Measurements from ENCODE around the gene ZFYVE28.

ZFYVE28 gene

DNA sequence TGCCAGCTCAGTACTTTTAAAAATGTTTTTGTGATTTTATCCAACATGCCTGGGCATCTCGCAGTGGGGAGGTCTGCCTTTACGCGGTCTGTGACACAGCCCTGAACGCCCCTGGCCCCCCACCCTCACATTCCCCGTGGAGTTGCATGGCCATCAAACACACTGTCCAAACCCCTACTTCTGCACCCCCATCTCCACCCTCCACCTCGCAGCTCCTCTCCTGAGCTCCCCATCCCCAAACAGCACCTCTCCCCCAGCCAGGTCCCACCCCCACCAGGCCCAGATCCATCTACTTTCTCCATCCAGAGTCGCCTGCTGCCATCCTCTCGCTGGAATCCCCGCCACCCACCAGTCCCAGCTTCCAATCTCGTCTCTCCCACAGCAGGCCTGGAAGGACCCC lies 9.5 kb downstream of the ZFYVE28 start:
- TF ChIP-seq NFIC (IDR thresholded peaks at IDR 0.05) = no peak
- TF ChIP-seq, protein P1, sequence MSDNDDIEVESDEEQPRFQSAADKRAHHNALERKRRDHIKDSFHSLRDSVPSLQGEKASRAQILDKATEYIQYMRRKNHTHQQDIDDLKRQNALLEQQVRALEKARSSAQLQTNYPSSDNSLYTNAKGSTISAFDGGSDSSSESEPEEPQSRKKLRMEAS (IDR thresholded peaks at IDR 0.05) = no peak
- TF ChIP-seq RAD21 (IDR thresholded peaks at IDR 0.05; ENCODE audit: low read depth) = no peak
- TF ChIP-seq EGR1 (IDR thresholded peaks at IDR 0.05) = no peak
- TF ChIP-seq, protein P2, sequence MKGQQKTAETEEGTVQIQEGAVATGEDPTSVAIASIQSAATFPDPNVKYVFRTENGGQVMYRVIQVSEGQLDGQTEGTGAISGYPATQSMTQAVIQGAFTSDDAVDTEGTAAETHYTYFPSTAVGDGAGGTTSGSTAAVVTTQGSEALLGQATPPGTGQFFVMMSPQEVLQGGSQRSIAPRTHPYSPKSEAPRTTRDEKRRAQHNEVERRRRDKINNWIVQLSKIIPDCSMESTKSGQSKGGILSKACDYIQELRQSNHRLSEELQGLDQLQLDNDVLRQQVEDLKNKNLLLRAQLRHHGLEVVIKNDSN (IDR thresholded peaks at IDR 0.05) = no peak
- no peak for TF ChIP-seq FOXM1 (IDR thresholded peaks at IDR 0.05; ENCODE audit: borderline replicate concordance, low read depth)
- TF ChIP-seq, protein P3, sequence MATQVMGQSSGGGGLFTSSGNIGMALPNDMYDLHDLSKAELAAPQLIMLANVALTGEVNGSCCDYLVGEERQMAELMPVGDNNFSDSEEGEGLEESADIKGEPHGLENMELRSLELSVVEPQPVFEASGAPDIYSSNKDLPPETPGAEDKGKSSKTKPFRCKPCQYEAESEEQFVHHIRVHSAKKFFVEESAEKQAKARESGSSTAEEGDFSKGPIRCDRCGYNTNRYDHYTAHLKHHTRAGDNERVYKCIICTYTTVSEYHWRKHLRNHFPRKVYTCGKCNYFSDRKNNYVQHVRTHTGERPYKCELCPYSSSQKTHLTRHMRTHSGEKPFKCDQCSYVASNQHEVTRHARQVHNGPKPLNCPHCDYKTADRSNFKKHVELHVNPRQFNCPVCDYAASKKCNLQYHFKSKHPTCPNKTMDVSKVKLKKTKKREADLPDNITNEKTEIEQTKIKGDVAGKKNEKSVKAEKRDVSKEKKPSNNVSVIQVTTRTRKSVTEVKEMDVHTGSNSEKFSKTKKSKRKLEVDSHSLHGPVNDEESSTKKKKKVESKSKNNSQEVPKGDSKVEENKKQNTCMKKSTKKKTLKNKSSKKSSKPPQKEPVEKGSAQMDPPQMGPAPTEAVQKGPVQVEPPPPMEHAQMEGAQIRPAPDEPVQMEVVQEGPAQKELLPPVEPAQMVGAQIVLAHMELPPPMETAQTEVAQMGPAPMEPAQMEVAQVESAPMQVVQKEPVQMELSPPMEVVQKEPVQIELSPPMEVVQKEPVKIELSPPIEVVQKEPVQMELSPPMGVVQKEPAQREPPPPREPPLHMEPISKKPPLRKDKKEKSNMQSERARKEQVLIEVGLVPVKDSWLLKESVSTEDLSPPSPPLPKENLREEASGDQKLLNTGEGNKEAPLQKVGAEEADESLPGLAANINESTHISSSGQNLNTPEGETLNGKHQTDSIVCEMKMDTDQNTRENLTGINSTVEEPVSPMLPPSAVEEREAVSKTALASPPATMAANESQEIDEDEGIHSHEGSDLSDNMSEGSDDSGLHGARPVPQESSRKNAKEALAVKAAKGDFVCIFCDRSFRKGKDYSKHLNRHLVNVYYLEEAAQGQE (IDR thresholded peaks at IDR 0.05; ENCODE audit: low read depth) = no peak
- TF ChIP-seq TCF12 (IDR thresholded peaks at IDR 0.05; ENCODE audit: low read depth) = no peak
- no peak for TF ChIP-seq CREB1 (IDR thresholded peaks at IDR 0.05; ENCODE audit: low read depth)
- no peak for TF ChIP-seq TEAD4 (IDR thresholded peaks at IDR 0.05)
- TF ChIP-seq TAF1 (IDR thresholded peaks at IDR 0.05; ENCODE audit: low read depth) = no peak
- no peak for TF ChIP-seq ZBTB7A (IDR thresholded peaks at IDR 0.05; ENCODE audit: low read depth)
- no peak for TF ChIP-seq CEBPB (IDR thresholded peaks at IDR 0.05)
- no peak for TF ChIP-seq EP300 (IDR thresholded peaks at IDR 0.05; ENCODE audit: borderline replicate concordance)
- TF ChIP-seq YY1 (IDR thresholded peaks at IDR 0.05; ENCODE audit: low read depth) = no peak

DNA sequence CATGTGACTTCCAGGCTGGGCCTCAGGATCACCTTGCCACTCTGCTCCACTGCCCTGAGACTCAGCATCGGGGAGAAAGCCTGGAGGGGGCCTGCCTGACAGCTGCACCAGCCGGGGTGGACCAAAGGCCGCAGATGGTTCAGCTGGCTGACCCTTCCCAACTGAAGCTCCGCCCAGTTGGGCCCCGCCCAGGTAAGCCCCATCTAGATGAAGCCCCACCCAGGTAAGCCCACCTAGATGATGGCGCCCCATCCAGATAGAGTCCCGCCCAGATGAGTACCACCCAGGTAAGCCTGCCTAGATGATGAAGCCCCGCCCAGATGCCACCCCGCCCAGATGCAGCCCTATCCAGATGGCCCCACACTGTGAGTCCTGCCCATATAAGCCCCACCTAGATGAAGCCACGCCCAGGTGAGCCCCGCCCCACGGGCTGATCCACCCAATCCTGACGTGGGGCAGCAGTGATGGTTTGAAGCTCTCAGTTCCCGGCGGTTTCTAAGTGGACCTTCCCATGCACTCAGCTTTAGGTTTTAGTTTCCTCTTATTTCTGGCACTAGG lies 10.0 kb downstream of the ZFYVE28 start:
- TF ChIP-seq CEBPB (IDR thresholded peaks at IDR 0.05) = no peak
- no peak for TF ChIP-seq TCF12 (IDR thresholded peaks at IDR 0.05; ENCODE audit: low read depth)
- TF ChIP-seq, protein P2 (IDR thresholded peaks at IDR 0.05) = no peak
- TF ChIP-seq RAD21 (IDR thresholded peaks at IDR 0.05; ENCODE audit: low read depth) = no peak
- no peak for TF ChIP-seq EP300 (IDR thresholded peaks at IDR 0.05; ENCODE audit: borderline replicate concordance)
- TF ChIP-seq, protein P1 (IDR thresholded peaks at IDR 0.05) = no peak
- TF ChIP-seq NFIC (IDR thresholded peaks at IDR 0.05) = no peak
- TF ChIP-seq FOXM1 (IDR thresholded peaks at IDR 0.05; ENCODE audit: borderline replicate concordance, low read depth) = no peak

DNA sequence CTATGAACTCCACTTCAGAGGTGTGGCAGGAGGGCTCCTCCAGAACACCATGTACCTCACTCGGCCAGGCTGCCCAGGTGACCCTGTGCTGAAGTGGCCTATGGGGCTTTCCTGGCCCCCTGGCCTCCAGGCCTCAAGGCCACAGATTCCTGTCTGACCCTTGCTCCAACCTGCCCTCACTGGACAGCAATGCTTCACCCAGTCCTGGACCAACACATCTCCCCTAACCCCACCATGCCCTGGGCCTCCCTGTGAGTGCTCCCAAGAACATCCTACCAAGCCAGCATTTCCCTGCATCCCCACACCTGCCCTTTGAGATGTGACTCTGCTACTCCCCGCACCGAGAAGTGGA lies 10.5 kb downstream of the ZFYVE28 start:
- TF ChIP-seq EGR1 (IDR thresholded peaks at IDR 0.05) (no peak), TAF1 (IDR thresholded peaks at IDR 0.05; ENCODE audit: low read depth) (no peak)

DNA sequence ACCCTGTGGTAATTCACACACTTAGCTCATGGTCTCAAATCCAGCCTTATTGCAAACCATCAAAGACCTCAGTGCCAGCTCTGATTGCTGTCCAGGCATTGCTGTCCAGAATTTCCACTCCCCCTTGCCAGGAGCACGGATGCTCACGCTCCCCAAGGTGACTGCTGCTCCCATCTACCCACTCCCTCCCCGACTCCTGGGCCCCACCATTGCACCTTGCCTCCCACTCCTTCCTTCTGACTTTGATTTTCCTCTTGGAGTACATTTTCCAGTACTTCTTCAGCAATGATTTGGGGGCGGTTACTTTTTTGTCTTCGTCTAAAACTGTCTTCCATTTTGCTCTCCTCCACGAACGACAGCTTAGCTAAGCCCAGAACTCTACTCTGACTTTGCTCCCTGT lies 11.5 kb downstream of the ZFYVE28 start:
- TF ChIP-seq YY1 (IDR thresholded peaks at IDR 0.05; ENCODE audit: low read depth) = no peak
- TF ChIP-seq, protein P1 (IDR thresholded peaks at IDR 0.05) = no peak
- no peak for TF ChIP-seq TCF12 (IDR thresholded peaks at IDR 0.05; ENCODE audit: low read depth)
- TF ChIP-seq TAF1 (IDR thresholded peaks at IDR 0.05; ENCODE audit: low read depth) = no peak
- TF ChIP-seq, protein P2 (IDR thresholded peaks at IDR 0.05) = no peak
- no peak for TF ChIP-seq CEBPB (IDR thresholded peaks at IDR 0.05)
- no peak for TF ChIP-seq ZBTB7A (IDR thresholded peaks at IDR 0.05; ENCODE audit: low read depth)
- TF ChIP-seq, protein P3 (IDR thresholded peaks at IDR 0.05; ENCODE audit: low read depth) = no peak
- TF ChIP-seq NFIC (IDR thresholded peaks at IDR 0.05) = no peak
- no peak for TF ChIP-seq EP300 (IDR thresholded peaks at IDR 0.05; ENCODE audit: borderline replicate concordance)
- no peak for TF ChIP-seq CREB1 (IDR thresholded peaks at IDR 0.05; ENCODE audit: low read depth)
- no peak for TF ChIP-seq RAD21 (IDR thresholded peaks at IDR 0.05; ENCODE audit: low read depth)
- no peak for TF ChIP-seq FOXM1 (IDR thresholded peaks at IDR 0.05; ENCODE audit: borderline replicate concordance, low read depth)
- no peak for TF ChIP-seq TEAD4 (IDR thresholded peaks at IDR 0.05)
- TF ChIP-seq EGR1 (IDR thresholded peaks at IDR 0.05) = no peak

DNA sequence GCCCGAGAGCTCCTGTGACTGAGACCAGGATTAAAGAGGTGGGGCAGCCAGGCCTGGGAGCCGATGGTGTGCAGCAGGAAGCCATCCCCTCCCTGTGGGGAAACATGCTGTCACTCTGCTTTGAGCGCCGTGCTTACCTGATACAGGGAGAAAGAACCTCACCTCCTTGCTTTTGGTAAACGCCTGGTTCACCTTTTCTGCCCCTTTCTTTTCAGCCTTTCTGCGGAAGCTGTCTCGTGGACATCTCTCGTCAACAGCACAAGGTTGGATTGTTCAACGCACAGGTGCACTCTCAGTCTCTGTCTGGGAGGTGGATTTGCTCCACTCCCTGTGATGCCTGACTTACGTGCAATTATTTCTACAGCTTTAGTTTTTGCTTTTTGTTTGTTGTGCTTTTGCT lies 12.0 kb downstream of the ZFYVE28 start:
- no peak for TF ChIP-seq CEBPB (IDR thresholded peaks at IDR 0.05)
- TF ChIP-seq CREB1 (IDR thresholded peaks at IDR 0.05; ENCODE audit: low read depth) = no peak
- no peak for TF ChIP-seq RAD21 (IDR thresholded peaks at IDR 0.05; ENCODE audit: low read depth)
- no peak for TF ChIP-seq EGR1 (IDR thresholded peaks at IDR 0.05)
- TF ChIP-seq YY1 (IDR thresholded peaks at IDR 0.05; ENCODE audit: low read depth) = no peak
- no peak for TF ChIP-seq EP300 (IDR thresholded peaks at IDR 0.05; ENCODE audit: borderline replicate concordance)
- TF ChIP-seq FOXM1 (IDR thresholded peaks at IDR 0.05; ENCODE audit: borderline replicate concordance, low read depth) = no peak
- TF ChIP-seq, protein P3 (IDR thresholded peaks at IDR 0.05; ENCODE audit: low read depth) = no peak
- TF ChIP-seq, protein P1 (IDR thresholded peaks at IDR 0.05) = no peak
- TF ChIP-seq TCF12 (IDR thresholded peaks at IDR 0.05; ENCODE audit: low read depth) = no peak
- TF ChIP-seq, protein P2 (IDR thresholded peaks at IDR 0.05) = no peak
- TF ChIP-seq TAF1 (IDR thresholded peaks at IDR 0.05; ENCODE audit: low read depth) = no peak
- no peak for TF ChIP-seq TEAD4 (IDR thresholded peaks at IDR 0.05)
- TF ChIP-seq NFIC (IDR thresholded peaks at IDR 0.05) = no peak
- TF ChIP-seq ZBTB7A (IDR thresholded peaks at IDR 0.05; ENCODE audit: low read depth) = no peak
